Measurements from ENCODE around the gene FBXL7. TPM values are rescaled to one million over a fixed set of nuclear protein-coding genes. Genes with fewer than 3 reads are reported as not detected.

The FBXL7 gene
- total RNA-seq, 2 experiments from 2014 or later: not detected

DNA sequence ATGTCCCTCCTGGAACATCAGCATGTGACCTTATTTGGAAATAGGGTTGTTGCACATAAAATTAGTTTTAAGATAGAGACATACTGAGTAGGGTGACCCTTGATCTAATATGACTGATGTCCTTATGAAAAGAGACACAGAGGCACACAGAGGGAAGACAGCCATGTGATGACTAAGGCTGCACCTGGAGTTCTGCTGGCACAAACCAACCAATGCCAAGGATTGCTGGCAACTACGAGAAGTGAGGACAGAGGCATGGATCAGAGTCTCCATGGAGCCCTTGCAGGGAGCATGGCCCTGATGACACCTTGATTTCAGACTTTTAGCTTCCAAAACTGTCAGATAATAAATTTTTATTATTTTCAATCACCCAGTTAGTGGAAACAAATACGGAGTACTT lies 101.9 kb downstream of the FBXL7 start:
- no peak for ATAC-seq (ENCODE audit: poor library complexity)
- intact Hi-C loops (cut with DNase I, micrococcal nuclease): no loop called here
- no peaks in the 10 kb centered on the region for H3K4me1 Mint-ChIP-seq (ENCODE audit: low read depth)
- H3K9me3 Mint-ChIP-seq: peaks cover 7% of the 10 kb centered on the region
- H3K27ac Mint-ChIP-seq: no peak overlapping the region
- no peak overlapping the region for H3K4me3 Mint-ChIP-seq
- no peaks in the 10 kb centered on the region for H3K27me3 Mint-ChIP-seq
- ChIA-PET CTCF (no interaction called here), POLR2A (no interaction called here)
- H3K4me1 ChIP-seq (ENCODE audit: insufficient read depth, low read length): no peaks in the 10 kb centered on the region
- no peaks in the 10 kb centered on the region for H3K36me3 ChIP-seq (ENCODE audit: insufficient read depth, low read length)
- TF ChIP-seq, protein P1, sequence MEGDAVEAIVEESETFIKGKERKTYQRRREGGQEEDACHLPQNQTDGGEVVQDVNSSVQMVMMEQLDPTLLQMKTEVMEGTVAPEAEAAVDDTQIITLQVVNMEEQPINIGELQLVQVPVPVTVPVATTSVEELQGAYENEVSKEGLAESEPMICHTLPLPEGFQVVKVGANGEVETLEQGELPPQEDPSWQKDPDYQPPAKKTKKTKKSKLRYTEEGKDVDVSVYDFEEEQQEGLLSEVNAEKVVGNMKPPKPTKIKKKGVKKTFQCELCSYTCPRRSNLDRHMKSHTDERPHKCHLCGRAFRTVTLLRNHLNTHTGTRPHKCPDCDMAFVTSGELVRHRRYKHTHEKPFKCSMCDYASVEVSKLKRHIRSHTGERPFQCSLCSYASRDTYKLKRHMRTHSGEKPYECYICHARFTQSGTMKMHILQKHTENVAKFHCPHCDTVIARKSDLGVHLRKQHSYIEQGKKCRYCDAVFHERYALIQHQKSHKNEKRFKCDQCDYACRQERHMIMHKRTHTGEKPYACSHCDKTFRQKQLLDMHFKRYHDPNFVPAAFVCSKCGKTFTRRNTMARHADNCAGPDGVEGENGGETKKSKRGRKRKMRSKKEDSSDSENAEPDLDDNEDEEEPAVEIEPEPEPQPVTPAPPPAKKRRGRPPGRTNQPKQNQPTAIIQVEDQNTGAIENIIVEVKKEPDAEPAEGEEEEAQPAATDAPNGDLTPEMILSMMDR (IDR thresholded peaks at IDR 0.05): no peak
- no peaks in the 10 kb centered on the region for H3K36me3 Mint-ChIP-seq (ENCODE audit: low read depth)
- no peak overlapping the region for H3K4me3 ChIP-seq (ENCODE audit: low read length)
- no peaks in the 10 kb centered on the region for H3K9me3 ChIP-seq (ENCODE audit: control insufficient read depth in 1 of 2, insufficient read depth in 1 of 2, low read length in 2 of 2)
- no peak overlapping the region for H3K27ac ChIP-seq (ENCODE audit: low read depth in 1 of 2, low read length in 2 of 2)
- H3K27me3 ChIP-seq (ENCODE audit: control insufficient read depth in 1 of 2, insufficient read depth in 2 of 2, low read length in 2 of 2): no peaks in the 10 kb centered on the region
- DNase-seq: no peak

DNA sequence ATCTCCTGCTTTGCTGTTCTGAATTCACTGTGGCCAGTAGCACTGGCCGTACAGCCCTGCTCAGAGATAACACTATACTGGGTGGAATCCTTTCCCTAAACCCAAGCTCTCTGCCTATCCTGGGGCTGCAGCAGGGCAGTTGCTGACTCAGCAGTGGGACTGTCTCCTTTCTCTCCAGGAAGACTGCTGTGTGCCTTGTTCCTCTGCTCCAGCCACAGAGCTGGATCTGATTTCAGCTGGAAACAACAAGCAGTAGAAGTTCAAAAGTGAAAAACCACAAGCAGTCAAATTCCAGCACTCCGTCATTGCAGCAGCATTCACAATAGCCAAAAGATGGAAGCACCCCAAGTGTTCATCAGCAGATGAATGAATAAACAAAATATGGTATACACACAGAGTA lies 105.0 kb downstream of the FBXL7 start:
- Mint-ChIP-seq H3K4me1 (ENCODE audit: low read depth) (no peaks in the 10 kb centered on the region), H3K27ac (no peak overlapping the region), H3K4me3 (no peak overlapping the region), H3K27me3 (no peaks in the 10 kb centered on the region), H3K9me3 (no peaks in the 10 kb centered on the region), H3K36me3 (ENCODE audit: low read depth) (no peaks in the 10 kb centered on the region)
- ATAC-seq (ENCODE audit: poor library complexity): no peak
- H3K4me3 ChIP-seq (ENCODE audit: low read length): no peak overlapping the region
- POLR2A ChIA-PET: no interaction called here
- no peaks in the 10 kb centered on the region for H3K36me3 ChIP-seq (ENCODE audit: insufficient read depth, low read length)
- TF ChIP-seq, protein P1 (IDR thresholded peaks at IDR 0.05): no peak
- CTCF ChIA-PET: no interaction called here
- H3K27me3 ChIP-seq (ENCODE audit: control insufficient read depth in 1 of 2, insufficient read depth in 2 of 2, low read length in 2 of 2): no peaks in the 10 kb centered on the region
- no peaks in the 10 kb centered on the region for H3K4me1 ChIP-seq (ENCODE audit: insufficient read depth, low read length)
- intact Hi-C loops (cut with DNase I, micrococcal nuclease): no loop called here
- H3K9me3 ChIP-seq (ENCODE audit: control insufficient read depth in 1 of 2, insufficient read depth in 1 of 2, low read length in 2 of 2): peaks cover 0 to 3% of the 10 kb centered on the region in 2 experiments
- no peak for DNase-seq
- H3K27ac ChIP-seq (ENCODE audit: low read depth in 1 of 2, low read length in 2 of 2): no peak overlapping the region

DNA sequence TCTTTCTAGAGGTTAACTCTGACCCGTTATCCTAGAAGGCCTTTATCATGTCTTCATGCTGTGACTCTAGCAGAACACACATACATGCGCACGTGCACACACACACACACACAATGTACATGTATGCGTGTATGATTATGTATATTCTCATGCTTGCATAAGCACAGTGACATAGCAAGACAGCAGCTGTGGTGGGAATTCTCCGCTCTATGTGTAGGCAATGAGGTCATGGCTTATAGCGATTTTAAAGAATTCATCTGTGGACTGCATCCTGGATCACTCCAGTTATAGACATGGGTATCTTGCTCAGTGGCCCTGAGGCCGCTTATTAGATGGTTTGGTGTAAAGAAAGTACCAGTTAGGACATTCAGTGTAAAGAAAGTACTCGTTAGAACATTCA lies 106.2 kb downstream of the FBXL7 start:
- intact Hi-C loops (cut with DNase I, micrococcal nuclease): no loop called here
- H3K4me3 Mint-ChIP-seq: no peak overlapping the region
- Histone ChIP-seq H3K27ac (ENCODE audit: low read depth in 1 of 2, low read length in 2 of 2) (no peak overlapping the region), H3K27me3 (ENCODE audit: control insufficient read depth in 1 of 2, insufficient read depth in 2 of 2, low read length in 2 of 2) (no peaks in the 10 kb centered on the region), H3K9me3 (ENCODE audit: control insufficient read depth in 1 of 2, insufficient read depth in 1 of 2, low read length in 2 of 2) (peaks cover 0 to 3% of the 10 kb centered on the region in 2 experiments), H3K4me1 (ENCODE audit: insufficient read depth, low read length) (no peaks in the 10 kb centered on the region), H3K4me3 (ENCODE audit: low read length) (no peak overlapping the region), H3K36me3 (ENCODE audit: insufficient read depth, low read length) (no peaks in the 10 kb centered on the region)
- no peak overlapping the region for H3K27ac Mint-ChIP-seq
- ATAC-seq (ENCODE audit: poor library complexity) (no peak), DNase-seq (no peak)
- H3K27me3 Mint-ChIP-seq: no peaks in the 10 kb centered on the region
- H3K9me3 Mint-ChIP-seq: no peaks in the 10 kb centered on the region
- POLR2A ChIA-PET: no interaction called here
- no peaks in the 10 kb centered on the region for H3K36me3 Mint-ChIP-seq (ENCODE audit: low read depth)
- TF ChIP-seq, protein P1 (IDR thresholded peaks at IDR 0.05): no peak
- CTCF ChIA-PET: no interaction called here
- no peaks in the 10 kb centered on the region for H3K4me1 Mint-ChIP-seq (ENCODE audit: low read depth)
